GM12891 (cell line): ENCODE data around the gene TTLL7.

Experiments
- POLR2A ChIP-seq: IDR thresholded peaks from 2 replicates; pipeline ENCODE4 v1.6.1; 2011; ENCODE audit warnings: low read depth, low read length, control low read depth
- POLR2AphosphoS5 ChIP-seq: IDR thresholded peaks from 2 replicates; pipeline ENCODE4 v1.6.1; 2011; ENCODE audit warnings: low read depth, low read length, control low read depth
- POU2F2 ChIP-seq: IDR thresholded peaks from 2 replicates; pipeline ENCODE4 v1.6.1; 2011; ENCODE audit warnings: low read depth, mild to moderate bottlenecking, control low read depth, low read length, moderate library complexity
- SPI1 ChIP-seq: IDR thresholded peaks from 2 replicates; pipeline ENCODE4 v1.6.1; 2011; ENCODE audit warnings: low read depth, low read length, control low read depth
- TAF1 ChIP-seq: IDR thresholded peaks from 2 replicates; pipeline ENCODE4 v1.6.1; 2011; ENCODE audit warnings: low read depth, low read length, control low read depth

GRCh38 chr1:83917959-83918358 lies 81.0 kb downstream of the TTLL7 start:
- no peak for TF ChIP-seq POLR2A
- TF ChIP-seq POLR2AphosphoS5, result no peak
- TF ChIP-seq TAF1, result no peak
- no peak for TF ChIP-seq POU2F2
- TF ChIP-seq SPI1, result no peak
